ENCODE measurements around the gene EXOC7.
A peak's percentile ranks its signal among the peaks of the same experiment; 100 is the strongest.

The EXOC7 gene

DNA sequence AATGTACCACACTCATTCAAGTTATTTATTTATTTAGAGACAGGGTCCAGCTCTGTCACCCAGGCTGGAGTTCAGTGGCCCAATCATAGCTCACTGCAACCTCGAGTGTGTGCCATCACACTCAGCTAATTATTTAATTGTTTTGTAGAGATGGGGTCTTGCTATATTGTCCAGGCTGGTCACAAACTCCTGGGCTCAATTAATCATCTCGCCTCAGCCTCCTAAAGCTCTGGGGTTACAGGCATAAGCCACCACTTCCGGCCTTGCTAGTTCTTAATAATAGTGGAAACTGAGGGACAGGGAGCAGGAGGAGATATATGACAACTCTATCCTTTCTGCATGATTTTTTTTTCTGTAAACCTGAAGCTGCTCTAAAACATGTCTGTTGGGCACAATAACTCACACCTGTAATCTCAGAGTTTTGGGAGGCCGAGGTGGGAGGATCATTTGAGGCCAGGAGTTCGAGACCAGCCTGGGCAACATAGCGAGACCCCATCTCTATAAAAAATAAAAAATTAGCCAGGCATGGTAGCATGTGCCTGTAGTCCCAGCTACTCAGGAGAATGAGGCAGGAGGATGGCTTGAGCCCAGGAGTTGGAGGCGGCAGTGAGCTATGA is 11.7 kb upstream of the EXOC7 start:
- Mint-ChIP-seq H3K9me3 (no peaks in the 10 kb centered on the region), H3K4me3 (no peak overlapping the region), H3K27ac (no peak overlapping the region), H3K27me3 (ENCODE audit: low read depth) (peaks cover 8% of the 10 kb centered on the region), H3K4me1 (ENCODE audit: low read depth) (no peaks in the 10 kb centered on the region), H3K36me3 (ENCODE audit: low read depth) (no peaks in the 10 kb centered on the region)

DNA sequence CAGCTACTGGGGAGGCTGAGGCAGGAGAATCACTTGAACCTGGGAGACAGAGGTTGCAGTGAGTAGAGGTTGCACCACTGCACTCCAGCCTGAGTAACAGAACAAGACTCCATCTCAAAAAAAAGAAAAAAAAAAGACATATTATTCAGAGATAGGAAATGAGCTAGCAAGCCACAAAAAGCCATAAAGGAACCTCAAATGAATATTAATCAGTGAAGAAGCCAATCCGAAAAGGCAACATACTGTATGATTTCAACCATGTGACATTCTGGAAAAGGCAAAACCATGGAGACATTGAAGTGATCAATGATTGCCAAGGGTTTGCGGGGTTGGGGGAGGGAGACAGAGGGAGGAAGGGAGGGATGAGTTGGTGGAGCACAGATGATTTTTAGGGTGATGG is 8.4 kb upstream of the EXOC7 start:
- H3K36me3 Mint-ChIP-seq (ENCODE audit: low read depth) = no peaks in the 10 kb centered on the region
- H3K4me1 Mint-ChIP-seq (ENCODE audit: low read depth) = no peaks in the 10 kb centered on the region
- H3K27me3 Mint-ChIP-seq (ENCODE audit: low read depth) = peaks cover 8% of the 10 kb centered on the region
- H3K27ac Mint-ChIP-seq = no peak overlapping the region
- no peak overlapping the region for H3K4me3 Mint-ChIP-seq
- no peaks in the 10 kb centered on the region for H3K9me3 Mint-ChIP-seq

DNA sequence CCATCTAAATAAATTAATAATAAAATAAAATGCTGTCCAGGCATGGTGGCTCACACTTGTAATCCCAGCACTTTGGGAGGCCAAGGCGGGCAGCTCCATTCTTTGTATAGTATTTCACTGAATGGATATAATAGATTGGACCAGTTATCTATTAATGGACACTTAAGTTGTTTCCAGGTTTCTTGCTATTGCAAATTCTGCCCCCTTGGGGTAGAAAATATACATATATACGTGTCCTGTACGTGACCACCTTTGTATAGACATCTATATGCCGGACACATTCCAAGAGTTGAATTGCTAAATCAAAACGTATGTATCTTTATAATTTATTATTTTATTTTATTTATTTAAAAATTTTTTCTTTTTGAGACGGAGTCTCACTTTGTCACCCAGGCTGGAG is 3.9 kb upstream of the EXOC7 start:
- Mint-ChIP-seq H3K4me3 (no peak overlapping the region), H3K36me3 (ENCODE audit: low read depth) (peaks cover 5% of the 10 kb centered on the region), H3K27me3 (ENCODE audit: low read depth) (peaks cover 8% of the 10 kb centered on the region), H3K27ac (no peak overlapping the region), H3K9me3 (no peaks in the 10 kb centered on the region), H3K4me1 (ENCODE audit: low read depth) (peaks cover 8% of the 10 kb centered on the region)

DNA sequence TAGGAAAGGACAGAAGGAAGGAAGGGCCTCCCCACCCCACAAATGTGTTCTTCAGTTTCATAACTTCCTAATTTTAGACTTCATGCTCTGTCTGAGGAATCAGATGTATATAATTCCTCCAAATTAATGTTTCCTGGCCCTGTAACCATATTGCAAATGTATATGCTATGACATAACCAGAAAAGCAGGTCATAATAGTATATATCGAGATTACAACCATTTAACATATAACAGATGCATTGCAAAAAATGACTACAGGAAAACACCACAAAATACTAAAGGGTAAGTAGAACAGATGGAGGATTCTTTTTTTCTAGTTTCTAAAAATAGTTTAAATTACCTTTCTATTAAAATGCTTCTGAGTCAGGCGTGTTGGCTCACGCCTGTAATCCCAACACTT is 3.1 kb upstream of the EXOC7 start:
- Mint-ChIP-seq H3K36me3 (ENCODE audit: low read depth) (peaks cover 7% of the 10 kb centered on the region), H3K27me3 (ENCODE audit: low read depth) (peaks cover under 1% of the 10 kb centered on the region), H3K27ac (no peak overlapping the region), H3K4me1 (ENCODE audit: low read depth) (peaks cover 10% of the 10 kb centered on the region), H3K4me3 (no peak overlapping the region), H3K9me3 (no peaks in the 10 kb centered on the region)

DNA sequence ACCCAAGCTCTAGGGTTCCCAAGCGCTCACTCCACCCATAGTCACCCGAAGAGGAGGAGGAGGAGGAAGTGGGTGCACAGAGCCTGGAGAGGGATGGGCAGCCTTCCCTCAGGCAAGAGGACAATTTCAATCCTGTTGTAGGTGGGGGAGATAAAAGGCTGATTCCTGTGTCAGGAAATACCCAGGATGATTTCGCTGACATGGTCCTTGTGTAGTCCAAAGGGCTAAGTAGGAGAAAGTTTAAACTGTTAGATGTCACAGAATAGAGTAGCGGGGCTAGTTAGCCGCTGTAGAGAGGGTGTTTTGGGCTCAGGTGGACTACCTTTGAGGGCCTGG is 1.3 kb upstream of the EXOC7 start:
- no peak overlapping the region for H3K4me3 Mint-ChIP-seq
- H3K27me3 Mint-ChIP-seq (ENCODE audit: low read depth) = no peaks in the 10 kb centered on the region
- H3K36me3 Mint-ChIP-seq (ENCODE audit: low read depth) = peaks cover 15% of the 10 kb centered on the region
- H3K27ac Mint-ChIP-seq = peak overlapping the region; percentile 59
- peaks cover 17% of the 10 kb centered on the region for H3K4me1 Mint-ChIP-seq (ENCODE audit: low read depth)
- H3K9me3 Mint-ChIP-seq = no peaks in the 10 kb centered on the region

DNA sequence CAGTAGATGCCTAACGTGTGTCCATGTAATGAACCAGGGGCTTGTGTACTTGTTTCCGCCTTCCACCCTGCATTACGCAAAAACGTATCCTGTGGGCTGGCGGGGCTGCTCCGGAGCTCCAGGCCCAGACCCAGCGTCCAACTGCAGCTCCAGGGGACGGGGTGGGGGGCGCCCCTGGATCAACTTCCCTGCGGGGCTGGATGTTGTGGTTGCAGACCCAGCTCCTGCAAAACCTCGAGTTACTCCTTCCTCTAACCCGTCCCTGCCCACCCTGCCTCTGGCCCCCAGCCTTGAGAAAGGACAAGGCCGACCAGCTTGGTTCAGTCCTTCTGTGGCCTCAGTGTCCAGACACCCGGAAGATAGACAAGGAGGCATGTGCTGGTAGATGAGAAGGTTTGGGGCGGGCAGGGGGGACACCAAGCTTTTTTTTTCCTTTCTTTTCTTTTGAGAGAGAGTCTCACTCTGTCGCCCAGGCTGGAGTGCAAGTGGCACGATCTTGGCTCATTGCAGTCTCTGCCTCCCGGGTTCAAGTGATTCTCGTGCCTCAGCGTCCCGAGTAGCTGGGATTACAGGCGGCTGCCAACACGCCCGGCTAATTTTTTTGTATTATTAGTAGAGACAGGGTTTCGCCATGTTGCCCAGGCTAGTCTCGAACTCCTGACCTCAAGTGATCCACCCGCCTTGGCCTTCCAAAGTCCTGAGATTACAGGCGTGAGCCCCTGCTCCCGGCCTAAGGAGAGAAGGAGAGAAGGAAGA is 731 bp upstream of the EXOC7 start:
- Mint-ChIP-seq H3K27ac (peak overlapping the region; percentile 59), H3K4me3 (peak overlapping the region; percentile 89), H3K9me3 (no peaks in the 10 kb centered on the region), H3K27me3 (ENCODE audit: low read depth) (no peaks in the 10 kb centered on the region), H3K36me3 (ENCODE audit: low read depth) (peaks cover 21% of the 10 kb centered on the region), H3K4me1 (ENCODE audit: low read depth) (peaks cover 21% of the 10 kb centered on the region)

DNA sequence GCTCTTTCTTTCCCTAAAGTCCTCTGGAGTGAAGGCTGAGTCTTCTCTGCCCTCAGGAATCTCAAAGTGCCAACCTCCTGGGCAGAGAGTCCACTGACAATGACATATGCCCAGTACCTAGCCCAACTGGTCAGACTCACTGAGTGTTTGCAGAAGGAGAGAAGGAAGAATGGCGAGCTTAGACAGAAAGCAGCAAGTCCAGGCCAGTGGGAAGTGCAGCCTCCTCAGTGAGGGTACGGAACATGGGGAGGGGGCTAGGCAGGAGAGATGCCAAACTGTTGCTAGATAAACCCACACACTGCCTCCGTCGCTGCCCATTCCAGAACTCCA is 678 bp downstream of the EXOC7 start:
- H3K27me3 Mint-ChIP-seq (ENCODE audit: low read depth) = no peaks in the 10 kb centered on the region
- peaks cover 28% of the 10 kb centered on the region for H3K36me3 Mint-ChIP-seq (ENCODE audit: low read depth)
- peak overlapping the region; percentile 89 for H3K4me3 Mint-ChIP-seq
- H3K9me3 Mint-ChIP-seq = no peaks in the 10 kb centered on the region
- peak overlapping the region; percentile 87 for H3K27ac Mint-ChIP-seq
- H3K4me1 Mint-ChIP-seq (ENCODE audit: low read depth) = peaks cover 21% of the 10 kb centered on the region

DNA sequence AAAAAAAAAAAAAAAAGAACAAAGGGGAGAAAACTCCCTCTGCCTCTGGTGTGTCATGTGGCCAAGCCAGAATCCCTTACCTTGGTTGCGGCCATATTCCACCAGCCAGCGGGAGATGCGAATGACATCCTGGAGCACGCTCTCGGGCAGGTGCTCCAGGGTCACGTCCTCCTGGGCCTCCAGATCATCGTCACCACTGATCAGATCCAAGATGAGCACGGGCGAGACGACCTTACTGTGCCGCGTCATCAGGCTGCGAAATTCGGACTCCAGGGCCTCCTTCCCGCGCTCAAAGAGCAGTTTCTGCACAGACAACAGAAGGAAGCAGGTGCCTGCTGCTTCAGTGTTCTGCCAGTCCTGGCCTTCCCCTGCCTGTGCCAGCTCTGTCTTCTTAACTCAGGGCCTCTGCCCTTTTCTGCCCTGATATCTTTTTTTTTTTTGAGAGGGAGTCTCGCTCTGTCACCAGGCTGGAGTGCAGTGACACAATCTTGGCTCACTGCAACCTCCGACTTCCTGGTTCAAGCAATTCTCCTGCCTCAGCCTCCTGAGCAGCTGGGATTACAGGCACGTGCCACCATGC is 5.8 kb downstream of the EXOC7 start:
- Mint-ChIP-seq H3K9me3 (no peaks in the 10 kb centered on the region), H3K27ac (no peak overlapping the region), H3K36me3 (ENCODE audit: low read depth) (peaks cover 38% of the 10 kb centered on the region), H3K4me3 (no peak overlapping the region), H3K4me1 (ENCODE audit: low read depth) (peaks cover 16% of the 10 kb centered on the region), H3K27me3 (ENCODE audit: low read depth) (no peaks in the 10 kb centered on the region)

DNA sequence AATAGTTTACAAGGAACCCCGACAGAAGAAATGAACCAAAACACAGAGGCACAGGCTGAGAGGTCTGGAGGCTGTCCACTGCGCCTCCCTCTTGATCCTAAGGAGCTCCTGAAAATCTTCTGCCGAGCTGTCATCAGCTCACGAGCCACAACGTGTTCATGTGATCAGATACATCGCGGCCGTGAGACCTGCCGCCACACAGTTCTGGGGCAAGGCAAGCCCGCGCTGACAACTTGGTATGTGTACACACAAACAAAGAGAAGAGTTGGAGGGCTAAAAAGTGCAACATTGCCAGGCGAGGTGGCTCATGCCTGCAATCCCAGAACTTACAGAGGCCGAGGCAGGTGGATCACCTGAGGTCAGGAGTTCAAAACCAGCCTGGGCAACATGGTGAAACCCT is 7.6 kb downstream of the EXOC7 start:
- Mint-ChIP-seq H3K27me3 (ENCODE audit: low read depth) (no peaks in the 10 kb centered on the region), H3K36me3 (ENCODE audit: low read depth) (peaks cover 33% of the 10 kb centered on the region), H3K27ac (no peak overlapping the region), H3K4me1 (ENCODE audit: low read depth) (peaks cover 8% of the 10 kb centered on the region), H3K9me3 (no peaks in the 10 kb centered on the region), H3K4me3 (no peak overlapping the region)

DNA sequence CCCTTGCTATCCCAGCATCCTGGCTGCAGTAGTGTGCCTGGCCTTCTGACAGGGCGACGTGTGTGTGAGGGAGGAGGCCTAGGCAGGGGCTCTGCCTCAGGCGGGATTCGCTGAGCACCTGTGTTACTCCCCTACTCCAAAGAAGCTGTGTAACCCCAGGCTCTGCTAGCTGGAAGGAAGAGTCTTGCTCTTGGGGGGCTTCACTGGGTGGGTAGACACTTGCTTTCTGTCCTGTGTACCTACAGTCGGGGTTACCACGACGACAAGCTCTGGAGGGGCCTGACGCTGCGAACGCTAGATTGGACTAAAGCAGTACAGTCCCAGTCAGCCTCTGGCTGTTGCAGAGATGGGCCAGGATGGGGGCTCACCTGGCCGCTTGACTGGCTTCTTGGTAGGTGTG is 9.5 kb downstream of the EXOC7 start:
- Mint-ChIP-seq H3K36me3 (ENCODE audit: low read depth) (peaks cover 27% of the 10 kb centered on the region), H3K27me3 (ENCODE audit: low read depth) (no peaks in the 10 kb centered on the region), H3K4me1 (ENCODE audit: low read depth) (peaks cover 3% of the 10 kb centered on the region), H3K9me3 (no peaks in the 10 kb centered on the region), H3K4me3 (no peak overlapping the region), H3K27ac (no peak overlapping the region)

DNA sequence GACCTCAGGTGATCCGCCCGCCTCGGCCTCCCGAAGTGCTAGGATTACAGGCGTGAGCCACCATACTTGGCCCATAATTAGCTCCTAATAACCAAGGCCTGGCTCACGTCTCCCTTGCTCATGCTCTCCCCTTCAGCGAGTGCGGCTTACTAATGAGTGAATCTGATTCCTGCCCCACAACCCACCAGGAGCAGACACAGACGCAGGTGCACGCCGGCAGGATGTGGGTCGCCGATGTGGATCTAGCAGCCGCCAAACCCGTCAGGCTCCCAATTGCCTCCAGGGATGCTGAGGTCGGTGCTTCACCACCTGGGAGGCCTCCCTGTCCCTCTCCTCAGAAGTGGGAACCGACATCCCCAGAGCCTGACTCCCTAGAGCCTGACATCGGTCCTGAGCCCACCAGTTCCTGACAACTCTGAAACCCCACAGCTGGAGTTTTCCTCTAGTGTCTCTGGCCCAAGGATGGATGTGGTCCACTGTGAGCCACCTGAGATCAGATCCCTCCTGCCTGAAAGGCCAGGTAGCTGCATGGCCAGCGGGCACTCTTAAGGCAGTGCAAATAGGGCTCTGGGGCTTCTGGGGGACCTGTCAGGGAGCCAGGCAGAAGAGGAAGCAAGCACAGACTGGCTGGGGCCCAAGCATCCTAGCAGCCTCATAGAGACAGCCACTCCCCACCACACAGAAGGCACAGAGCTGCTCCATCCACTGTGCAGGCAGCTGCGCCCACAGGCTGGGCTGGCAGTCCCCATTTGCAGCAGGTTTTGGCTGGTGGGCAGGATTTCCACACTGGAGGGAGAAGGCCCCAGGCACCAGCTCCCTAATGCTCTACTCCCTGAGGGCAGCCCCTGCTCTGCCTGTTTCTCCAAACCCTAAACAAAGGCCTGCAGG is 10.8 kb downstream of the EXOC7 start:
- H3K27me3 Mint-ChIP-seq (ENCODE audit: low read depth) = no peaks in the 10 kb centered on the region
- no peak overlapping the region for H3K4me3 Mint-ChIP-seq
- no peak overlapping the region for H3K27ac Mint-ChIP-seq
- H3K4me1 Mint-ChIP-seq (ENCODE audit: low read depth) = peaks cover 3% of the 10 kb centered on the region
- H3K9me3 Mint-ChIP-seq = no peaks in the 10 kb centered on the region
- H3K36me3 Mint-ChIP-seq (ENCODE audit: low read depth) = peaks cover 20% of the 10 kb centered on the region

DNA sequence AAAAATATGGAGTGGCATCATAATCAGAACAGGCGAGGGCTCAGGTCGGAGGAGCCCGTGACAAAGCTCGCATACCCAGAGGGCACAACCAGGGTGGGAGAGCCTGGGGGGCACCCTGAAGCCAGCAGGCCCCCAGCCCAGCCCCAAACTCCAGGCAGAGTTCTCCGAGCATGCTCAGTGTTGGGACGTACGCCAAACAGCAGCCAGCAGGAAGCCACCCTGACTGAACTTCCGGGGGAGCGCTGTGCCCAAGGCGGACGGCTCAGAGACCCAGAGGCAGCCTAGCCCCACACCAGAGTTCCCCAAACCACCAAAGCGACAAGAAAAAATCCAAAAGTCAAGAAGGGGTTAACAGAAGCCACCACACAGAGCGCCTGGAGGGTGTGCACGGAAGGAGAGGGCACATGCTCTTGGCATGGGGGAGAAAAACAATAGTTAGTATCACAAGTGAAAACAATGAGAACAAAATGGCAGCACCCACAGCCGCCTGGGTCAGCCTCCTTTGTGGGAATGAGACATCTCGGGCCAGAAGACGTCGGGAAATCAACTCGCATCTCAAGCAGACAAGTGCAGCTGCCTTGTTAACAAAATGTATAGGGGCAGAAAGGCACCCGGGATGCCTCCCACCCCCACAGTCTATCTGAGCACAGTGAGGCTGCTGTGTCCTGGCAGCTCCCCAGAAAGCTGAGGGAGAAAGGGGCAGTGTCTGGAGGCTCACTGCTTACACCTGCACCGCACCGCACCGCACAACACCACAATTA is 11.9 kb downstream of the EXOC7 start:
- H3K27ac Mint-ChIP-seq = peak overlapping the region; percentile 86
- H3K4me1 Mint-ChIP-seq (ENCODE audit: low read depth) = peaks cover 3% of the 10 kb centered on the region
- no peaks in the 10 kb centered on the region for H3K27me3 Mint-ChIP-seq (ENCODE audit: low read depth)
- H3K9me3 Mint-ChIP-seq = no peaks in the 10 kb centered on the region
- peak overlapping the region; percentile 26 for H3K4me3 Mint-ChIP-seq
- H3K36me3 Mint-ChIP-seq (ENCODE audit: low read depth) = peaks cover 17% of the 10 kb centered on the region

DNA sequence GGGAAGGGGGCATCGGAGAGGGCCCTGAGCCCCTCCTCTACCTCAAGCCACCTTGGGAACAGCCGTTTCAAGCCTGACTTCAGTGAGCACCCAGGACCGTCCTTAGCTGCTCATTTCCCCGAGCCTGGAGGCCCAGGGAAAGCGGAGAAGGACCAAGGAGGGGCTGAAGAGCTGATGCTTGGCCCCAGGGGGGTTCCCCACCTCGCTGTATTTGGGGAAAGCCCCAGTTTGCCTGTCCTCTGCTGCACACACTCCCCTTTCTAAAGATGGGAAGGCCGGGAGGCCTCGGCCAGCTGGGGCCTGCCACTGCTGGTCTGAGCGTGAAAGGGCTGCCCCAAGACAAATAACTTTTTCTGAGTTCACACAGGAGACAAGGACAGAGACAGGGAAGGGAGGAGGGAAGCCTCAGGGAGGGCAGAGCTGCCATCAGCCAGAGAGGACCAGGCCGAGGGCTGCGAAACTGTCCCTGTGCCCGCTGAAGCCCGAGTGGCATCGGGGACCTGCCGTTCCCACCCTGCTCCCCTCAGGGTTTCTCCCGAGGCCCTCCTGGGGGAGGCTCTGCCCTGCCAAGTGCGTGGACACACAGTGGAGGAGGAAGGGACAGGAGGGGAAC is 13.0 kb downstream of the EXOC7 start:
- H3K36me3 Mint-ChIP-seq (ENCODE audit: low read depth) = peaks cover 20% of the 10 kb centered on the region
- H3K4me3 Mint-ChIP-seq = no peak overlapping the region
- no peak overlapping the region for H3K27ac Mint-ChIP-seq
- H3K27me3 Mint-ChIP-seq (ENCODE audit: low read depth) = no peaks in the 10 kb centered on the region
- H3K9me3 Mint-ChIP-seq = no peaks in the 10 kb centered on the region
- H3K4me1 Mint-ChIP-seq (ENCODE audit: low read depth) = peaks cover 3% of the 10 kb centered on the region

Data from T-helper 1 cell treated with Interleukin-12 subunit alpha and Interleukin-12 subunit beta and Interleukin-4 antibody, amounts not matched to agents 30 μg/mL and 1 μg/mL, for 36 hours (primary cell).